GM21390 (cell line): ENCODE measurements around the gene MIB2.
"Not testable (repeated sequence)": the region's sequence is repeated elsewhere in the genome, so short reads cannot be mapped to it uniquely, and the experiment has no call there.

Source experiments
- ATAC-seq: cut with Tn5 transposase; IDR thresholded peaks from one replicate; pipeline ENCODE4 v1.9.1; 2021; ENCODE audit not compliant: unreplicated experiment

Gene MIB2

DNA sequence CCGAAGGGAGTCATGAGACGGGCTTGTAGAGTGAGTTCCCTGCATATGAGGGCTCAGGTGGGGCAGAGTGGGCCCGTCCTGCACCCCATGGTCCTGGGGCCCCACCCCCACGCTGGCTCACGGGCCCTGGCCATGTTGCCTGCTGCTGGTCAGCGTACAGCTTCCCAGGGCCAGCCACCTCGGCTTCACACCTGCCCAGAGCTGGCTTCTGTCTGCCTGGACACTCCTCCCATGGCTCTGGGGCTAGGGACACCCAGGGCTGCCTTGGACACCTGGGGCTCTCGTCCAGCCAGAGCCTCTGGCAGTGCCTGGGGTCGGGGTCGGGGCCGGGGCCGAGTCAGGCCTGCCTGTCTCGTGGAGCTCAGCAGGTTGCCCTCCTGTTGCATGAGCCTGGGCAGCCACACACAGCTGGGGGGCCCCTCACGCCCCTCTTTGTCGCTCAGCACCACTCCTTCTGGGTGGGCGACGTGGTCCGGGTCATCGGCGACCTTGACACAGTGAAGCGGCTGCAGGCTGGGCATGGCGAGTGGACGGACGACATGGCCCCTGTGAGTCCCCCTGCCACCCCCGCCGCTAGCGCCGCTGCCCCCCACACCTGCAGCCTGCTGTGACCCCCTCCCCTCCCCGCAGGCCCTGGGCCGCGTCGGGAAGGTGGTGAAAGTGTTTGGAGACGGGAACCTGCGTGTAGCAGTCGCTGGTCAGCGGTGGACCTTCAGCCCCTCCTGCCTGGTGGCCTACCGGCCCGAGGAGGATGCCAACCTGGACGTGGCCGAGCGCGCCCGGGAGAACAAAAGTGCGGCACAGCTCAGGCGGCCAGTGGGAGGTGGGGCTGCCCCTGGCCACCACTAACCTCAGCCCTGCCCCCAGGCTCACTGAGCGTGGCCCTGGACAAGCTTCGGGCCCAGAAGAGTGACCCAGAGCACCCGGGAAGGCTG, 11.2 kb downstream of the MIB2 start:
- no peak for ATAC-seq

DNA sequence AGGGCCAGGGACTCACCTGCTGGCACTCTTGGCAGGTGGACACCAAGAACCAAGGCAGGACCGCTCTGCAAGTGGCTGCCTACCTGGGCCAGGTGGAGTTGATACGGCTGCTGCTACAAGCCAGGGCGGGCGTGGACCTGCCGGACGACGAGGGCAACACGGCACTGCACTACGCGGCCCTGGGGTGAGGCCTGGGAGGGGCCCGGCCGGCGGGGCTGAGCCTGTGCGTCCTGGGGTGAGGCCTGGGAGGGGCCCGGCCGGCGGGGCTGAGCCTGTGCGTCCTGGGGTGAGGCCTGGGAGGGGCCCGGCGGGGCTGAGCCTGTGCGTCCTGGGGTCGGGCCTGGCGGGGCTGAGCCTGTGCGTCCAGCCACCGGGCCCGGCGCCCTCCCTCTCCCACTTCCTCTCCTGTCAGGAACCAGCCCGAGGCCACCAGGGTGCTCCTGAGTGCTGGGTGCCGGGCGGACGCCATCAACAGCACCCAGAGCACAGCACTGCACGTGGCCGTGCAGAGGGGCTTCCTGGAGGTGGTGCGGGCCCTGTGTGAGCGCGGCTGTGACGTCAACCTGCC, 12.0 kb downstream of the MIB2 start:
- ATAC-seq: no peak

DNA sequence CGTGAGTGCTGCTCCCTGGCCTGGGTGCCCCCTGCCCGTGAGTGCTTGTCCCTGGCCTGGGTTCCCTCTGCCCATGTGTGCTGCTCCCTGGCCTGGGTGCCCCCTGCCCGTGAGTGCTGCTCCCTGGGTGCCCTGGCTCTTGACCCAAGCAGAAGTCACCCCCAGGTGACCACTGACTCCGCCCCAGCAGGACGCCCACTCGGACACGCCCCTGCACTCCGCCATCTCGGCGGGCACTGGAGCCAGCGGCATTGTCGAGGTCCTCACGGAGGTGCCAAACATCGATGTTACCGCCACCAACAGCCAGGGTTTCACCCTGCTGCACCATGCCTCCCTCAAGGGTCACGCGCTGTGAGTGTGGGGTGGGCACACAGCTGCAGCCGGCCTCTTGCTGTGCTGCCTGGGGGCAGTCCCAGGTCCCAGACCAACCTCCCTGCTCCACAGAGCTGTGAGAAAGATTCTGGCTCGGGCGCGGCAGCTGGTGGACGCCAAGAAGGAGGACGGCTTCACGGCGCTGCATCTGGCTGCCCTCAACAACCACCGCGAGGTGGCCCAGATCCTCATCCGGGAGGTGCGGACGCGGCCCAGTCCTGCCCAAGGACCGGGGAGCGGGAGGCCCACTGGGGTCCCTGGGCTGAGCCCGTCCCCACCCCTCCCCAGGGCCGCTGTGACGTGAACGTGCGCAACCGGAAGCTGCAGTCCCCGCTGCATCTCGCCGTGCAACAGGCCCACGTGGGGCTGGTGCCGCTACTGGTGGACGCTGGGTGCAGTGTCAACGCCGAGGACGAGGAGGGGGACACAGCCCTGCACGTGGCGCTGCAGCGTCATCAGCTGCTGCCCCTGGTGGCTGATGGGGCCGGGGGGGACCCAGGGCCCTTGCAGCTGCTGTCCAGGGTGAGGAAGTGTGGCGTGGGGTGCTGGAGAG, 12.8 kb downstream of the MIB2 start:
- no peak for ATAC-seq

DNA sequence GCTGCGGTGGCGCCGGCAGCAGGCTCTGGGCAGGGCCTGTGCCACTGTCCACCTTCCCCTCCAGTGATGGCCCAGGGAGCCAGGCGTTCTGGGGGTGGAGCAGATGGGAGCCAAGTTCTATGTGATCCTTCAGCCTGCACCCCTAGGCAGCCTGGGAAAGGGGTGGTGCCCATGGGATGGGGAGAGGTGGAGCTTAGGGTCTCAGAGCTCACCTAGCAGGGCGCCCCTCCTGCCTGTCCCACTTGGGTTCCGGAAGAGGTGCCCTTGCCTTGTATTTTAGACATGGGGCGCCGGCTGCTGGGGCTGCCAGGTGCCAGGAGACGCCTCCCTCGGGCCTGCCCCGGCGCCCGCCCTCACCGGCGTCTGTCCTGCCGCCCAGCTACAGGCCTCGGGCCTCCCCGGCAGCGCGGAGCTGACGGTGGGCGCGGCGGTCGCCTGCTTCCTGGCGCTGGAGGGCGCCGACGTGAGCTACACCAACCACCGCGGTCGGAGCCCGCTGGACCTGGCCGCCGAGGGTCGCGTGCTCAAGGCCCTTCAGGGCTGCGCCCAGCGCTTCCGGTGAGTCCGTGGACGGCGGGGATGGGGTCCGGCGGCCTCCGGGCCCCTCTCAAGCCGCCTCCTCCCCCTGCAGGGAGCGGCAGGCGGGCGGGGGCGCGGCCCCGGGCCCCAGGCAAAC, 13.6 kb downstream of the MIB2 start:
- no peak for ATAC-seq

DNA sequence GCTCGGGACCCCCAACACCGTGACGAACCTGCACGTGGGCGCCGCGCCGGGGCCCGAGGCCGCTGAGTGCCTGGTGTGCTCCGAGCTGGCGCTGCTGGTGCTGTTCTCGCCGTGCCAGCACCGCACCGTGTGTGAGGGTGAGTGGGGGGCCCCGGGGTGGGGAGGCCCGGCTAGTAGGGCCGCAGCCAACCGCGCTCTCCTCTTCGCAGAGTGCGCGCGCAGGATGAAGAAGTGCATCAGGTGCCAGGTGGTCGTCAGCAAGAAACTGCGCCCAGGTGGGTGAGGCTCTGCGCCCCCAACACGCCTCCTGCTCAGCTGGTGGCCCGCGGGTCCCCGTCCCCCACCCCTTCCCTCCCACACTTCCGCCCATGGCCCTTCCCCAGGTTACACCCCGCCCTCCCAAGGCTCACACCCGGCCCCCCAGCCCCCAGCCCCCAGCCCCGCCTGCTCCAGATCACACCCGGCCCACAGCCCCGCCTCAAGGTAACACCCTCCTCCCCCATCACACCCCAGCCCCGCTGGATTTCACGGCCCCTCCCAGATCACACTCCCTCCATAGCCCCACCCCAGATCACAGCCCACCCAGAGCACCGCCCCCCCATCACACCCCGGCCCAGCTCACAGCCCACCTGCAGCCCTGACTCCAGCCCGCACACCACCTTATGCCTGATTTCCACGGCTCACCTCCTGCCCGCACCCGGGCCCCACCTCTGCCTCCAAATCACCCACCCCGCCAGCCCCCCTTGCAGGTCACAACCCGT, 14.3 kb downstream of the MIB2 start:
- no peak for ATAC-seq

DNA sequence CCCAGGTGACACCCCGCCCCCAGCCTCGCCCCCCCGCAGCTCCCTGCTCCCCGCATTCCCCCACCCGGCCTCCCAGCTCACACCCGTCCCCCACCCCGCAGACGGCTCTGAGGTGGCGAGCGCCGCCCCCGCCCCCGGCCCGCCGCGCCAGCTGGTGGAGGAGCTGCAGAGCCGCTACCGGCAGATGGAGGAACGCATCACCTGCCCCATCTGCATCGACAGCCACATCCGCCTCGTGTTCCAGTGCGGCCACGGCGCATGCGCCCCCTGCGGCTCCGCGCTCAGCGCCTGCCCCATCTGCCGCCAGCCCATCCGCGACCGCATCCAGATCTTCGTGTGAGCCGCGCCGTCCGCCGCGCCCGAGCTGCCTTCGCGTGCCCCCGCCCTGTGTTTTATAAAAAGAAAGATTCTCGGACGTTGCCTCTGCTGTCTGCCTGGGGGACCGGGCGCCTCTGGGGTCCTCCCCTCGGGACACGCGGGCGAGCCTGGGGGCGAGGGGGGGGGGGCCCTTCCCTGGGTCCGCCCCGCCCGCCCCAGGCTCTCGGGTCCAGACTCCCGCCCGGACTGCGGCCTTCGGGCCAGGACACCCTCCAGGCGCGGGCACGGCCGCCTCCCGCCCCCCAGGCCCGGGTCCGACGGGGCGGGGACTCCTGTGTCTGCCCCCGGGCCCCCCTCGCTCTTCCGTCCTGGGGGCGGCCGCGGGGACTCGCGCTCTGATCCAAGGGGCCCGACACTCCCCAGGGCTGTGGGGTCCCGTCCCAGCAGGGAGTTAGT, 15.1 kb downstream of the MIB2 start:
- ATAC-seq: no peak

DNA sequence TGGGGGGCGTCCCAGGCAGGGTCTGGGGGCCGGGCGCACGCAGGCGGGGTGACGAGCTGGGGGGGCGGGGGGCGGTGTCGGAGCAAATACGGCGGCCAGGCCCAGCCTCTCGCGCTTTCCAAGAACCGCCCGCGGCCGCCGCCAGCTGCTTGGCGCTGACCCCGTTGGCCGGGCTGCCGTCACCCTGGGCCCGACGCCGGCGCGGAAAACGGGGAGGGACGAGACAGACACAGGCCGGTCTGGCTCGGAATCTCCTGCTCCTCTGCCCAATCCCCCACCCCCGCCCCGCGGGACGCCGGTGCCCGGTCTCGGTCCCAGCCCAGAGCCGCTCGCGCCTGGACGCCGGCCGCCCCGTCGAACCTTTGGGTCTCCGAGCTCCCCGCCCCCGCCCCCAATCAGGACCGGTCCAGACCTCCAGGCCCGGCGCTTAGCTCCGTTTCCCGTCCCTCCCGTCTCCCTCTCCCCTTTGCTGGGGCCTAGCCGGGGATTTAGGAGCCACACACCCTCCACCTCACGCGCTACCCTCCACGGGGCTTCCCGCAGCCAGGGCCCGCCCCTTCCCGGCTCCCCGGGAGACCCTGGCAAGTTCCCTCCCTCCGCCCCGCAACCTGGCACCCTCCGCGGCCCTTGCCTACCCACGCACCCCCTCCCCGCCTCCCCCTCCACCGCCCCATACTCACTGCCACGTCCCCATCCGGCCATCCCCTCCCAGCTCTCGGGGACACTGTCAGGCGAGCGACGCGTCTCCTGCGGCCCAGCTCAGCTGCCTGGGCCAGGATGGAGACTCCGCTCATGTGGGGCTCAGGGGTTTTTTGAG, 15.9 kb downstream of the MIB2 start:
- no peak for ATAC-seq

DNA sequence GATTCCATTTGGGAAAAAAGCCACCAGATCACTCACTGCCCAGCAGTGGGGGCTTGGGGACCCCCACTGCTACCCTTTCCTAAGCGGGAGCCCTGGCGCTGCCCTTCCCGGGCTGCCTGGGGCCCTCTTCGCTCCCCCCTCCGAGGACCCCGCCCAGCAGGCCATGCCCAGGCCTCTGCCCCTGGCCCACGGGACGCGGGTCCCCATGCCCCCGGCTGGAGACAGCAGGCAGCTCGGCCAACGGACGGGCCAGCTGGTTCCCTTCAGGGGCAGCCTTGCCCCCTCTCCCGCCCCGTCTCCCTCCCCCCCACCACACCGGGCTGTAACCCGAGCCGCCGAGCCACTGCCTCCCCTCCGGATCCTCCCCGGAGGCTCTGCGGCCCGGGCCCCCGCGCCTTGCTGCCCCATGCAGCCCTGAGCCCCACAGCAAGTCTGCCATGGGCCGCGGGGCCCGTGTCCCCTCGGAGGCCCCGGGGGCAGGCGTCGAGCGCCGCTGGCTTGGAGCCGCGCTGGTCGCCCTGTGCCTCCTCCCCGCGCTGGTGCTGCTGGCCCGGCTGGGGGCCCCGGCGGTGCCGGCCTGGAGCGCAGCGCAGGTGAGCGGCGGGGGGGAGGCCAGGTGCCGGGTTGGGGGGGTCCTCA, 16.6 kb downstream of the MIB2 start, which contains the start of gene MMP23B:
MMP23B (plus strand) TSS at position 392 of the 639 bp plus-strand sequence; CDS start at position 438, 46 bp downstream.
- ATAC-seq: no peak

DNA sequence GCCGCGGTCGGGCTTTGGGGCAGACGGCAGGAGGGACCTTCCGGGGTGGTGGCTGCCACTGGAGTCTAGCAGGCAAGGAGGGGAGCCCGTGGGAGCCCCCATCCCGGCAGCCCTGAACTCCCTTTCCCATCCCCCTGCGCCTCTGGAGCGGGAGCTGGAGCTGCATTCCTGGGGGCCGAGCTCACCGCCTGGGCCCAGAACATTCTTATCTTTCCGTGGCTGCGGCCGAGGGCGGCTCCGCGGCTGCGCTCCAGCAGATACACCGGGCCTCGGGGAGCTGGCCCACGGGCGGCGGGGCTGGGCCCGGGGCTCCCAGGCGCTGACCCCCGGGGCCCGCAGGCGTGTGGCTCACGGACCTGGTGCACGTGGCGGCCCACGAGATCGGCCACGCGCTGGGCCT, 18.1 kb downstream of the MIB2 start:
- not testable (repeated sequence) for ATAC-seq

DNA sequence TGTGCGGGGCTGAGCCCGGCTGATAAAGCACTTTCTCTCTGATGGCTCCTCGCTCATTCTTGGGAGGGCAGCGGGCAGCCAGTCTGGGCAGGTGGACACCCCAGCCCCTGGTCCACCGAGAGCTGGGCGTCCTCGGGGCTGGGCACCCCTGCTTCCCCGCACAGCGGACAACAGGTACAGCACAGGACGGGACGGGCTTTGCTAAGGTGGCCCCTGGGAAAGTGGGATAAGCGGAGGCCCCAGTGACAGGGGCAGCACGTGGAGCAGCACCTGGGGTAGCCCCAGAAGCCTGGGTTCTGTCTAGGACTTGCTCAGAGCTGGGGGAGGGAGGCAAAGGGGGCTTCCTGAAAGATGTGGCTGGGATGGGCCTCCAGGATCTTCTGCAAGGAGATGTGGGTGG, 19.3 kb downstream of the MIB2 start:
- ATAC-seq: not testable (repeated sequence)

DNA sequence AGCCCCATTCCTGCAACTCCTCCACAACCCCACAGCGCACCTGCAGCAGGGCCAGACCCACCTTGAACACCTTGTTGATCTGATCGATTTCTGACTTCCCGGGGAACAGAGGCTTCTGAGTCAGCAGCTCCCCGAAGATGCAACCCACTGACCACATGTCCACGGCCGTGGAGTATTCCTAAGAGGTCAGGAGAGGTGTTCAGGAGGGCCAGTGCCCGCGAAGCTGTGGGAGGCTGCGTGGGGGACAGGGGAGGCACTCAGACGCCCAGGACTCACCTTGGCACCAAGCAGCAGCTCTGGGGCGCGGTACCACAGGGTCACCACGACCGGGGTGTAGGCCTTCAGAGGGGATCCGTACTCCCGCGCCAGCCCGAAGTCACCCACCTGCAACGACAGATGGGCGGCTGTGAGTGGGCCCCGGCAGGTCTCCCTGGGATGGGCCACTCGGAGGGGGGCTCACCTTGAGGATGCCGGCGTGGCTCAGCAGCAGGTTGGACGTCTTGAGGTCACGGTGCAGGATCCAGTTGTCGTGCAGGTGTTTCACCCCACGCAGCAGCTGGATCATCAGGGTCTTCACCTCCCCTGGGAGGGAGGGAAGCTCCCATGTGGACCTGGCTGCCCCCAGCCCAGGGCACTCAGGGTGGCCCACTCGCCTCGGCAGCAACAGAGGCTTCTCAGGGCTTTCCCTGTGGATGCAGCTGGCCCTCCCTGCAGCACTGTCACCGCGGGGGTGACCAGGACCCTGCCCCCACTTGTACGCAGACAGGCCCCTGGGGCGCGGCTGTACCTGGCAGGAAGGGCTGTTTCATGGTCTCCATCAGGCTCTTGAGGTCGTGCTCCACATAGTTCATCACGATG, 21.6 kb downstream of the MIB2 start:
- ATAC-seq: not testable (repeated sequence)

DNA sequence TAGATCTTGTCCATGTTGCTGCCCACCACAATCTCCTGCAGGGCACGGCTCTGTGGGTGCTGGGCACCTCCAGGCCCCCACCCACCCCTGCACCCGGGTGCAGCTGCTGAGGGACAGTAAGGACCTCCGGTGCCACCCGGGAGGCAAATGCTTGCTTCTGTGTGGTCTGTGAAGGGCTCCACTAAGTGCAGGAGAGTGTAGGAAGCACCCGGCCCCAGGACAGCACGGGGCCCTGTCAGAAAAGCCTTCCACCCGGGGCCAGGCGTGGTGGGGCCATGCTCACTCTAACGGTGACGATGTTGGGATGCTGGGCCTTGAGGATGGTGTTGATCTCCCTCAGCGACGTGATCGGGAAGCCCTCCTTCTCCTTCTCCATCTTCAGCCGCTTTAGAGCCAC, 22.2 kb downstream of the MIB2 start:
- ATAC-seq: not testable (repeated sequence)

DNA sequence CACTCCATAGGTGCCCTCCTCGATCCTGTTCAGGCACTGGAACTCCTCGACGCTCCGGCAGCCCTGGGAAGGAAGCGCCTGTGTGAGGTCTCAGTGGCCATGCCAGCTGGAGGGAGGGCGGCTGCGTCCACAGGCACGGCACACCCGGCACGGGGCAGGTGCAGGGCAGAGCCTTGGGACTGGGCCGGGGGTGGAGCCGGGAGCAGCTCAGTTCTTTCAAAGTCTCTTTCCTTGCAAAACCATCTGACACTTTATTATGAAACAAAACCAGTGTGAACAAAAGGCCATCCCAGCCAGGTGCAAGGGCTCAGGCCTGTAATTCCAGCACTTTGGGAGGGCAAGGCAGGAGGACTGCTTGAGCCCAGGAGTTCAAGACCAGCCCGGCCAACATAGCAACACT, 23.2 kb downstream of the MIB2 start:
- ATAC-seq: not testable (repeated sequence)

DNA sequence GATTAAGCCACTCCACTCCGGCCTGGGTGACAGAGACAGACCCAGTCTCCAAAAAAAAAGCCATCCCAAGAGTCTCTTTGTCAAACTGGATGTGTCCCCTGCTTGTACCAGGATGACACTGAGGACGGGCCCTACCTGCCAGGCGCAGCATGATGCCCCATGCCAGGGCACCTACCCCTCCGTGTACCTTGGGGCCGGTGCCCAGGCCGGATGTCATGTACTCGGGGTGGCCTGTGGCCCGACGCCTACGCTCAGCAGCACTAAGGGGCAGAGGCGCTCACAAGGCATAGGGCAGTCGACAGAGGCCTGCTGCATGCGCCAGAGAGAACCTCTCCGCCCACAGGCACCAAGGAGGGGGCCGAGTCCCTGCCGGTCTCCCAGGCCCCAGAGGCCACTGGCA, 24.1 kb downstream of the MIB2 start:
- ATAC-seq: not testable (repeated sequence)

DNA sequence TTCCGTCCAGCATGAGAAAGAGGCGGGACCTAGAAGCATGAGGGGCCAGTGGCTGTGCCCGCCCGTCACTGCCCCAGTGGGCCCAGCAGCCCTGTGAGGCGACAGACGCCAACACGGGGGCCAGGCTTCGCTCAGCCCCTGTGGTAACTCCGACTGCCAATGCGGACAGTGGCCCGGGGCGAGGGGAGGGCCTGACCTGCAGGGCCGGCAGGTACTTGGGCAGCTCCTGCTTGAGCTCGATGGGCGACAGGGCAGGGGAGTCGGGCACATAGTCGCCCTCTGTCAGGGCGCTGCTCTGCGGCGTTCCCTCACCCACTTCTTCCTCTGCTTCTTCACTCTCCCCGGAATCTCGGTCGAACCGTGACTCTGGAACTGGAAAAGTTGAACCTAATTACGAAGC, 24.8 kb downstream of the MIB2 start:
- not testable (repeated sequence) for ATAC-seq

DNA sequence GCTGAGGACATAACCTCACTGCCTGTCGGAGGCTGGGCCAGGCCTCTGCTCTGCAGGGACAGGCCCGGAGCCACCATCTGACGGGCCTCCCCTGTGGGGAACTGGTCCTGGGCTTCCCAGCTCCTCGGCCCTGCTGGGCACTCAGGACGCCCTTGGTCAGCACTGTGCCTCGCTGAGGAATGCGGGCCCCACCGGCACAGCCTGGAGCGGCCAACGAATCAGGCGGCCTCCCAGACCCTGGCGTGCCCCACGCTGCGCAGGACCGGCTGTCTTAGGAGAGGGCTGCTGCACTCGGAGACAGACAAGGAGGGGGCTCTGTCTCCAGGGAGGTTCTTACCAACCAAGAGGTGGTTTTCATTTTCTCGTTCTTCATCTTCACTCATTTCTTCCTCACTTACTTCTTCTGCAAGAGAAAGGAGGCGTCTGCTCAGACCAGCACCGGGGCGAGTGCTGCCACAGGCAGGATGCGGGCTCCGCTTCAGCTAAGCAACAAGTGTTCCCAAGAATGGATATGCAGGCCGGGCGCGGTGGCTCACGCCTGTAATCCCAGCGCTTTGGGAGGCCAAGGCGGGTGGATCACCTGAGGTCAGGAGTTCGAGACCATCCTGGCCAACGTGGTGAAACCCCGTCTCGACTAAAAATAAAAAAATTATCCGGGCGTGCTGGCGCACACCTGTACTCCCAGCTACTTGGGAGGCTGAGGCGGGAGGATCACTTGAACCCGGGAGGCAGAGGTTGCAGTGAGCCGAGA, 25.6 kb downstream of the MIB2 start:
- not testable (repeated sequence) for ATAC-seq
